Kidney capillary endothelial cell (primary cell): ENCODE results near the gene FAM110D.

Experiments used
- DNase-seq: peaks from one replicate; pipeline ENCODE4 v3.0.0-alpha.2; 2018; ENCODE audit warnings: low spot score

The FAM110D gene

DNA sequence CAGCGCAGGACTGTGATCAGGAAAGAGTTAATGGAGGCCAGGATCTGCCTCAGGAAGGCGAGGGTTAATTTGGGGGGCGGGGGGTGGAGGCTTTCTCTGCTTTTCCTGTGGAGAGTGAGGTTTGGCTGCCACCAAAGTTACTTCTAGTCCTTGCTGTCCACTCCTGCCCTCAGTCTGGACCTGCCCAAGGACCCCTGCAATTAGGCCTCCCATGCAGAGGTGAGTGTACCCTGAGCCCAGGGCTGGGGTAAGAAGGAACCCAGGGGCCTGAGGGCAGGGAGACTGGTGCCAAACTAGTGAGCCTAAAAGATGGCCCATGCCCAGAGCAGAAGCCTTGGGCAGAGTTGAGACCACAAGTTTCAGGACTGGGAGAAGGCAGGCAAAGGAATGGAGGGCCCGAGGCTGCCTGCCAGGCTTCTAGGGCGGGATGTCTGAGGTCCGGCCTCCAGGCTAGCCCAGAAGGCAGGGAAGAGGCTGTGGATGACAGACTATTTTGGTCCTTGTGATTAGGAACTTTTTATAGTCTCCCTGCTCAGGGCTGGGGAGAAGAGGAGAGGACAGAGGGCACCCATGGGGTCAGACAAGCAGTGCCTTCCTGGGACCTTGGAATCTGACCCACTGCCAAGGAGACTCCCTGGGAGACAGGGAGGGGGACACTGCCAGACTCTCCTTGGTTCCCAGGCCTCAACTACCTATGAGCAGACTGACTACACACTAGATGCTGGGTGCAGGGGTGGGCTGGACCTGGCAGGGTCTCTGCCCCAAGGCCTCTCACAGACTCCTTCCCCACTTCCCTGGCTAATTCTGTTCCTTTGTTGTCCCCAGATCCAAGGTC lies at the start of gene FAM110D:
Gene FAM110D (plus strand): TSS at position 172 of the 835 bp plus-strand sequence. CDS start 2,213 bp downstream, outside the sequence.
- DNase-seq: no peak

- no peak for DNase-seq
These were observed 49.4 kb upstream of the FAM110D start for GRCh38 chr1:26109229-26110164.

DNA sequence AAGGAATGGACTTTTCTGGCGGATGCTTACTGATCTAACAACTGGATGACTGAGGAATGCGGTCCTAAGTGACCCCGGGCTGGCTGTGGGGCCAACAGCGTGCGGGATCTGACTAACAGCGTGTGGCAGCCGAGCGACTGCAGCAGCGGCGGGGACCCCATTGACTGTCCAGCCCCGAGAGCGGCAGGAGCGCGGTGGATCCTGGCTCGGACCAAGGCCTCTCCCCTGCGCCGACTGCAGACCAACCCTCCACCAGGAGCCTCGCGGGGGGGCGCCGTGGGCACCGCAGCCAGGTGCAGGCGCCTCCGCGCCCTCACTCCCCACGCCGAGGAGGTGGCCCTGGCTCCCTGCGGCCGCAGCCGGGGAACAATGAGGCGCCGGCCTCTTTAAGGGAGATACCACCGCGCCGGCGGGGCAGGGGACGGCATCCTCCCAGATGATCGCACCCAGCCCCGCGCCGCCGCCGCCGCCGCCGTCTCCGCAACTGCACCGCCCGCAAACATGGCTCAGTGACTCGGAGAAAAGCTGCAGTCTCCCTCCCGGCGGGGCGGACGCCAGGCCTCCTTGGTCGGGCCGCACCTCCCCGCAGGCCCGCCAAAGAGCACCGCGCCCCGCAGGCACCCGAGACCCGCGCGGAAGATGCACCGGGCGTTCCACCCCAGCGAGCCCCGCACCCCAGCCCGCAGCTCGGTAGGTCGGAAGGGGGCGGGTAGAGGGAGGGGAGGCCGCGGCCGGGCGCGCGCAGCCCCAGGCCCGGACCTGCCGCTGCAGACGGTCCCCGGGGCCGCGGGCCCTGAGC lies 47.9 kb upstream of the FAM110D start:
- DNase-seq: no peak

DNA sequence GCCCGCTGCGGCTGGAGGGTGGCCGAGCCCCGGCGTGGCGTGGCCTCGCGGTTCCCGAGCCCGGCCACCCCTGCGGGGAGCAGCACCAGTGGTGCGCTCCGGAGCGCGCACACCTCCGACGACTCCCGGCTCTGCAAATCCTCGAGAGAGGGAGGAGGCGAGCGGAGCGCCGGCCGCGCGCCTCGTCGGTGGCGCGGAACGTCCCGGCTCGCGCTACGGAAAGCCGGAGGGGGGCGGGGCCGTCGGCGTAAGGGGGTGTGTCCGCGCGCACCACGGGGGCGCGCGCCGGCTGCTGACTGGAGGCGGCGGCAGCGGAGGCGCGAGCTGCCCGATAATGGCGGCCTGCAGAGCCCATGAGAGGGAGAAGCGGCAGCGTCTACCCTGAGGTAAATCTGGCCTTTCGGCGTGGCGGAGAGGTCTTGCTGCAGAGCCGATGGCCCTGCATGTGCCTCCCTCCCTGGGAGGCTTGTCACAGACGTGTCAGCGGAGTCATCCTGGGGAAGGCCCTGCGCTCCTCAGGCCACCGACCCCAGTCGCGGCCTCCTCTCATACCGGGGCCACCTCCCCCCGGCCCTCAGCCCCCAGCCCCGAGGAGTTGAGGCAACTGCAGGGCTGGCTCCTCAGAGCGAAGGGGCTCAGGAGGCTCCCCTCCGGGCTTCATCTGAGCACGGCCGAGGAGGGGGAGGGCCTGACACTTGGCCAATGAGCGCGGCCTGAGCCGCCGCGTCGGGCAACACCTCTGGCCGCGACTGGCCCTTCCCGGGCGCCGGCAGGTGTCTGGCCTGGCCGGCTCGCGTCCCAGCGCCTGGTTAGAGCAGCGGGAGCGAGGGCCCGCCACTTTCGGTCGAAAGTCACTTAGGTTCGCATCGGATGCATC lies 47.1 kb upstream of the FAM110D start, which contains the start of gene PDIK1L:
Gene PDIK1L (plus strand): TSS at position 295 of the 877 bp plus-strand sequence. CDS start 2,485 bp downstream, outside the sequence.
- DNase-seq: peak; percentile 89

DNA sequence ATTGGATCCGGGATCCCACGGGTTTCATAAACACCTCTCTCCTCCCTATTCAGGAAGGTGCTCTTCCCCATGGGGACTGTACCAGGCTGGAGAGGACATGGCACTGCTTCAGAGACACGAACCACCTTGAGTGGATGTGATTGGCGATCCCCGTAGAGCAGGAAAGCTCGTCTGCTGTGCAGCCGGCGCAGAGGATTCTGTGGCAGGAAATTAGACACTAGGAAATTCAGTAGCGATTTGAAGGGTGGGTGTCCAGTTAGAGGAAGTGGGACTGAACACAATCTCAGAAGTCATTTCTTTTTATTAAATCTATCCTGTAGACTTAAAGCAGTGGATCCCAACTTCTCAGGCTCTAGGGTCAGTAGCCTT lies 46.5 kb upstream of the FAM110D start:
- DNase-seq: no peak

- DNase-seq: no peak
These were observed 44.5 kb upstream of the FAM110D start for GRCh38 chr1:26114165-26114927.

DNA sequence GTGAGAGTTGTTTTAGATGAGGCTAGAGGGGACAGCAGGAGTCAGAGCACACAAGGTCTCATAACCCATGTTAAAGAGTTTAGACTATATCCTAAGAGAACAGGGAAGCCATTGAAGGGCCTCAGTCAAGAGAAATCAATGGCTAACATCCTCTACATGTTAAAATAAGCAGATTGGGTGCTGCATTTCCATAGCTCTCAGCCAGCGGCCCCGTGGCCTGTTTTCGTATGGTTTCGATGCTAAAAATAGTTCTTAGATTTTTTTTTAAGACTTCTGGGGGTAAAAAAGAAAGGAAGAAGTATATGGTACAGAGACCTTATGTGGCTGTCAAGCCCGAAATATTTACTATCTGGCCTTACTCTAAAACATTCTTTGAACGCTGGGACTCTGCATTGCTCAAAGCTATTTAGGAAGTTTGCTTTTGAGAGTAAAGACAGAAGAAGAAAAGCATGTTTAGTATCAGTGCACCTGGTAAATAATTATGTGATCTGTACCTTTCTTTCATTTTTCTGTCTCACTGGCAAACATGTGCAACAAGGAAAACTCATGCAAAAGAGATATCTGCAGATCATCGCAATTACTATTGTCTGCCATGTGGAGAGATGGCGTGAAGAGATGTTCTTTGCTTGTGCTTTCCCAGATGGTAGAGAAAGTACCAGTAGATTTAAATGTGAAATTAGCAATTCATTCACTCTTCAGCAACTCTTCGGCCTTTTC lies 38.8 kb upstream of the FAM110D start:
- no peak for DNase-seq

DNA sequence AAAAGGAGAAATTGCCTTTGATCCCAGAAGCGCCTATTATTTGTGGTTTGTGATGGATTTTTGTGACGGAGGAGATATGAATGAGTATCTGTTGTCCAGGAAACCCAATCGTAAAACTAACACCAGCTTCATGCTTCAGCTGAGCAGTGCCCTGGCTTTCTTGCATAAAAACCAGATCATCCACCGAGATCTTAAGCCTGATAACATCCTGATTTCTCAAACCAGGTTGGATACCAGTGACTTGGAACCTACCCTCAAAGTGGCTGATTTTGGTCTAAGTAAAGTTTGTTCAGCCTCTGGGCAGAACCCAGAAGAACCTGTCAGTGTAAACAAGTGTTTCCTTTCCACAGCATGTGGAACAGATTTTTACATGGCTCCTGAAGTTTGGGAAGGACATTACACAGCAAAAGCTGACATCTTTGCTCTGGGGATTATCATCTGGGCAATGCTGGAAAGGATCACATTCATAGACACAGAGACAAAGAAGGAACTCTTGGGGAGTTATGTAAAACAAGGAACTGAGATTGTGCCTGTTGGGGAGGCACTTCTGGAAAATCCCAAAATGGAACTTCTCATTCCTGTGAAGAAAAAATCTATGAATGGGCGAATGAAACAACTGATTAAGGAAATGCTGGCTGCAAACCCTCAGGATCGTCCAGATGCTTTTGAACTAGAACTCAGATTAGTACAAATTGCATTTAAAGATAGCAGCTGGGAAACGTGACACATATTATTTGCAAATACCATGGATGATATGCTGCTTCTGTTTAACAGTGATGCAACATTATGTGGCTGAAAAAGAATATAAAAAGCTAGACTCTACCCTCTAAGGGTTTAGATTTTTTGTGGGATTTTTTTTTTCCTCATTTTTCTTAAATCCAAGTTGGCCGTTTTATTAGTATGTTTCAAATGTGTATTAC lies 36.8 kb upstream of the FAM110D start:
- DNase-seq: no peak

GRCh38 chr1:26122988-26123973 lies 35.6 kb upstream of the FAM110D start:
- no peak for DNase-seq

GRCh38 chr1:26124418-26125331 lies 34.2 kb upstream of the FAM110D start:
- no peak for DNase-seq

- DNase-seq: no peak
These were observed 33.5 kb upstream of the FAM110D start for GRCh38 chr1:26125382-26125781.

GRCh38 chr1:26125946-26126320 lies 32.9 kb upstream of the FAM110D start:
- no peak for DNase-seq

- DNase-seq: no peak
These were observed 32.4 kb upstream of the FAM110D start for GRCh38 chr1:26126321-26127084.

- no peak for DNase-seq
These were observed 31.4 kb upstream of the FAM110D start for GRCh38 chr1:26127235-26128163.
